CMK (cell line): ENCODE results near the gene TIMD4.
"Not testable (repeated sequence)": the region's sequence is repeated elsewhere in the genome, so short reads cannot be mapped to it uniquely, and the experiment has no call there.

Experiments used
- DNase-seq: peaks from one replicate; pipeline ENCODE4 v3.0.0-alpha.2; 2010; ENCODE audit warnings: low read depth

Gene TIMD4

GRCh38 chr5:156963125-156963524 is at the start of gene TIMD4:
Gene TIMD4, minus strand, starts transcription at chr5:156963226. Its CDS starts 28 bp downstream, at chr5:156963198.
- no peak for DNase-seq

- no peak for DNase-seq
Observed at GRCh38 chr5:157006262-157006661, 43.2 kb upstream of the TIMD4 start.

GRCh38 chr5:157004893-157005551 is 42.0 kb upstream of the TIMD4 start:
- DNase-seq, result no peak

GRCh38 chr5:156991714-156992113 is 28.7 kb upstream of the TIMD4 start:
- DNase-seq, result no peak

- no peak for DNase-seq
Observed at GRCh38 chr5:156984064-156984463, 21.0 kb upstream of the TIMD4 start.

GRCh38 chr5:156981481-156981880 is 18.5 kb upstream of the TIMD4 start:
- no peak for DNase-seq

GRCh38 chr5:156974328-156974727 is 11.3 kb upstream of the TIMD4 start:
- DNase-seq, result no peak

GRCh38 chr5:156971848-156972525 is 9.0 kb upstream of the TIMD4 start:
- no peak for DNase-seq

- DNase-seq, result no peak
Observed at GRCh38 chr5:156971415-156971814, 8.4 kb upstream of the TIMD4 start.

GRCh38 chr5:156967386-156967785 is 4.4 kb upstream of the TIMD4 start:
- not testable (repeated sequence) for DNase-seq

GRCh38 chr5:156956321-156956720 is 6.7 kb downstream of the TIMD4 start:
- DNase-seq, result no peak

GRCh38 chr5:156951359-156951758 is 11.7 kb downstream of the TIMD4 start:
- DNase-seq, result no peak

- DNase-seq, result no peak
Observed at GRCh38 chr5:156950716-156951115, 12.3 kb downstream of the TIMD4 start.

GRCh38 chr5:156949424-156949823 is 13.6 kb downstream of the TIMD4 start:
- no peak for DNase-seq

GRCh38 chr5:156947925-156948324 is 15.1 kb downstream of the TIMD4 start:
- no peak for DNase-seq

- no peak for DNase-seq
Observed at GRCh38 chr5:156942064-156942463, 21.0 kb downstream of the TIMD4 start.

GRCh38 chr5:156940462-156940861 is 22.6 kb downstream of the TIMD4 start:
- DNase-seq, result not testable (repeated sequence)

- DNase-seq, result no peak
Observed at GRCh38 chr5:156936972-156937371, 26.1 kb downstream of the TIMD4 start.

- DNase-seq, result peak; percentile 12
Observed at GRCh38 chr5:156934450-156935211, 28.4 kb downstream of the TIMD4 start.

- DNase-seq, result no peak
Observed at GRCh38 chr5:156929366-156929948, 33.6 kb downstream of the TIMD4 start.

- DNase-seq, result no peak
Observed at GRCh38 chr5:156927545-156927944, 35.5 kb downstream of the TIMD4 start.

GRCh38 chr5:156925767-156926166 is 37.3 kb downstream of the TIMD4 start:
- DNase-seq, result not testable (repeated sequence)
